Vagina (tissue), 2 donors: Measurements from ENCODE around the gene ZCCHC7. TPM values are rescaled to one million over a fixed set of nuclear protein-coding genes. Genes with fewer than 3 reads are reported as not detected.

ENCODE experiments used
- DNase-seq, 2 donors: peaks; one replicate each; pipeline ENCODE4 v3.0.0-alpha.2; 2017; ENCODE audit errors: extremely low spot score in 2 of 2
- H3K27ac ChIP-seq: fragments of 200-600 bp; sonication (generic); one replicate; pipeline ENCODE4 v1.5.1; 2019
- H3K27me3 ChIP-seq: fragments of 200-600 bp; sonication (generic); one replicate; pipeline ENCODE4 v1.5.1; 2019
- H3K36me3 ChIP-seq, 2 donors: fragments of 200-600 bp; sonication (generic); one replicate each; pipeline ENCODE4 v1.5.1; 2017 to 2019
- H3K4me1 ChIP-seq: fragments of 200-600 bp; sonication (generic); one replicate; pipeline ENCODE4 v1.5.1; 2019
- H3K4me3 ChIP-seq, 2 donors: fragments of 200-600 bp; sonication (generic); 1 replicate in 1 of 2; 2 replicates in 1 of 2; pipeline ENCODE4 v1.5.1; 2016 to 2019
- H3K9me3 ChIP-seq: fragments of 200-600 bp; sonication (generic); one replicate; pipeline ENCODE4 v1.5.1; 2019
- CTCF ChIP-seq, 3 experiments: fragments of 450-650 bp in 2 of 3; fragments of 200-600 bp in 1 of 3; sonication (generic) in 1 of 3; IDR thresholded peaks; one replicate each; pipeline ENCODE4 v1.5.1; 2017 to 2019; ENCODE audit warnings: antibody characterized with exemption in 3 of 3, mild to moderate bottlenecking in 2 of 3, moderate library complexity in 2 of 3
- POLR2A ChIP-seq, 2 donors: fragments of 450-650 bp; IDR thresholded peaks; one replicate each; pipeline ENCODE4 v1.6.1; 2017; ENCODE audit warnings: antibody characterized with exemption in 2 of 2, mild to moderate bottlenecking in 2 of 2, moderate library complexity in 2 of 2
- POLR2AphosphoS5 ChIP-seq, 2 donors: sonication (generic); formaldehyde crosslinking; IDR thresholded peaks; one replicate each; pipeline ENCODE4 v1.9.0; 2017; ENCODE audit warnings: antibody characterized with exemption in 2 of 2, mild to moderate bottlenecking in 2 of 2, low read depth in 1 of 2; ENCODE audit not compliant: insufficient read depth in 1 of 2
- intact Hi-C: fragments of 100-400 bp; cut with DNase I; formaldehyde crosslinking; loops from one replicate; pipeline ENCODE4 v1.15.1; 2023
- total RNA-seq: library from RNA; depleted of rRNA; stranded (reverse); fragments of >200 nt; gene quantifications from one replicate; pipeline ENCODE4 v1.2.3, GENCODE V29; 2016

ZCCHC7 gene
- total RNA-seq, 1 donor from 2014 or later = 15.2 TPM

GRCh38 chr9:37144762-37145161, 24.4 kb downstream of the ZCCHC7 start:
- DNase-seq = no peak
- Histone ChIP-seq H3K27me3 (no peaks in the 10 kb centered on the region), H3K4me3 (no peak overlapping the region), H3K4me1 (peaks cover 8% of the 10 kb centered on the region), H3K36me3 (no peaks in the 10 kb centered on the region), H3K27ac (no peak overlapping the region), H3K9me3 (no peaks in the 10 kb centered on the region)
- TF ChIP-seq POLR2AphosphoS5 (IDR thresholded peaks at IDR 0.05; ENCODE audit: insufficient read depth in 1 of 2, low read depth in 1 of 2) (no peak), POLR2A (IDR thresholded peaks at IDR 0.05) (no peak), CTCF (IDR thresholded peaks at IDR 0.05) (no peak)
- intact Hi-C loops = no loop called here

GRCh38 chr9:37146410-37146809, 26.0 kb downstream of the ZCCHC7 start:
- Histone ChIP-seq H3K36me3 (no peaks in the 10 kb centered on the region), H3K27me3 (no peaks in the 10 kb centered on the region), H3K4me1 (peaks cover 8% of the 10 kb centered on the region), H3K9me3 (no peaks in the 10 kb centered on the region), H3K4me3 (no peak overlapping the region), H3K27ac (no peak overlapping the region)
- DNase-seq = no peak
- no peak for TF ChIP-seq CTCF (IDR thresholded peaks at IDR 0.05)
- TF ChIP-seq POLR2AphosphoS5 (IDR thresholded peaks at IDR 0.05; ENCODE audit: insufficient read depth in 1 of 2, low read depth in 1 of 2) = no peak
- no peak for TF ChIP-seq POLR2A (IDR thresholded peaks at IDR 0.05)
- intact Hi-C loops = no loop called here

- Histone ChIP-seq H3K27me3 (no peaks in the 10 kb centered on the region), H3K27ac (no peak overlapping the region), H3K4me1 (peaks cover 8% of the 10 kb centered on the region), H3K9me3 (no peaks in the 10 kb centered on the region), H3K4me3 (no peak overlapping the region), H3K36me3 (no peaks in the 10 kb centered on the region)
- TF ChIP-seq POLR2AphosphoS5 (IDR thresholded peaks at IDR 0.05; ENCODE audit: insufficient read depth in 1 of 2, low read depth in 1 of 2) (no peak), POLR2A (IDR thresholded peaks at IDR 0.05) (no peak), CTCF (IDR thresholded peaks at IDR 0.05) (no peak)
- DNase-seq = no peak
- intact Hi-C loops = no loop called here
These were observed 27.8 kb downstream of the ZCCHC7 start for GRCh38 chr9:37148181-37148580.

GRCh38 chr9:37149666-37150308, 29.4 kb downstream of the ZCCHC7 start:
- intact Hi-C loops = no loop called here
- no peaks in the 10 kb centered on the region for H3K36me3 ChIP-seq
- H3K27ac ChIP-seq = no peak overlapping the region
- H3K4me3 ChIP-seq = no peak overlapping the region
- peaks cover 8% of the 10 kb centered on the region for H3K4me1 ChIP-seq
- no peak for TF ChIP-seq POLR2AphosphoS5 (IDR thresholded peaks at IDR 0.05; ENCODE audit: insufficient read depth in 1 of 2, low read depth in 1 of 2)
- TF ChIP-seq POLR2A (IDR thresholded peaks at IDR 0.05) = no peak
- TF ChIP-seq CTCF (IDR thresholded peaks at IDR 0.05) = no peak
- DNase-seq = no peak
- H3K9me3 ChIP-seq = no peaks in the 10 kb centered on the region
- no peaks in the 10 kb centered on the region for H3K27me3 ChIP-seq

- no peak for TF ChIP-seq CTCF (IDR thresholded peaks at IDR 0.05)
- TF ChIP-seq POLR2A (IDR thresholded peaks at IDR 0.05) = no peak
- TF ChIP-seq POLR2AphosphoS5 (IDR thresholded peaks at IDR 0.05; ENCODE audit: insufficient read depth in 1 of 2, low read depth in 1 of 2) = no peak
- Histone ChIP-seq H3K27me3 (no peaks in the 10 kb centered on the region), H3K4me3 (no peak overlapping the region), H3K4me1 (peaks cover 8% of the 10 kb centered on the region), H3K36me3 (no peaks in the 10 kb centered on the region), H3K9me3 (no peaks in the 10 kb centered on the region), H3K27ac (no peak overlapping the region)
- intact Hi-C loops = no loop called here
- DNase-seq = no peak
These were observed 30.0 kb downstream of the ZCCHC7 start for GRCh38 chr9:37150415-37150814.
